ENCODE results near the gene H2AZ2.

H2AZ2 gene

DNA sequence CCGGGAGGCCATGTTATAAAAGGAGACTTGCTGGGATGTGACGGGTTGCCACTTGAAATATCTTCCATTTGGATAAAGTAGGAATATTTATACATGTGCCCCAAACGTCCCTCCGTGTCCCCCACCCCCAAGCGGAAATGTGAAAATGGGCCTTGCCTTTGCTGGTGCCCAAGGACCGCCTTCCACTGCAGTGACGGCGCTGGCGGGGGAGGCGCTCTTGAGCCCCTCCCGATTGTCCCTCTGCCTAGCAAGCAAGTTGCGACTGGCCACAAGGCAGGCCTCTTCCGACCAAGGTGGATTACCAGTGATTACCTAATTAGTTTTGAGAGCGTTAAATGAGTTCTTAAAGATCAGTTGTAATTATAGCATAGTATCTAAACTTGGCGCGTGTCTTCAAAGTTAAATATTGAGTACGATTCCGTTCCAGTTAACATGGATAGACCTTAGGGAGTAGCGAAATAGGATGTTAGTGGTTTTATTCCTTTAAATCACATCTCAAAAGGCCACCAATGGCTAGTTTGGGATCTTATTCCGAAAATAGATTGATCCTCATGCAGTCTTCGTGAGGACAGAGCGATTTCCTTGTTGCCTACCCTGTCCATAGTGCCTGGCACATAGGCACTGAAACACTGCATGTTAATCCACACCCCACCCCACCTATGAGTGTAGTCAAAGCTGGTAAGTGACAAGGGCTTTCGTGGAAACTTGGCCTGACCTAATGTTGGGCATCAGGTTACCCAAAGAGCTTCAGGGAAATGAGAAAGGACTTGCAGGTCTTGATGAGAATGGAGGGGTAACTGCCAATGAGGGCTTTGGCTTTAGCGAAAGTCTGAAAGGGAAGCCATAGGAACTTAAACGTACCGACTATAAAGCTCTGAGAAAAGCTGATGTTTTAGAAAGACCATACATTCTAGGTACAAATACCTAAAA lies 50.3 kb downstream of the H2AZ2 start:
- H3K4me3 ChIP-seq (replicated peaks; ENCODE audit: low read depth, low read length) = peak overlapping the region; percentile 98
- TF ChIP-seq, protein P1, sequence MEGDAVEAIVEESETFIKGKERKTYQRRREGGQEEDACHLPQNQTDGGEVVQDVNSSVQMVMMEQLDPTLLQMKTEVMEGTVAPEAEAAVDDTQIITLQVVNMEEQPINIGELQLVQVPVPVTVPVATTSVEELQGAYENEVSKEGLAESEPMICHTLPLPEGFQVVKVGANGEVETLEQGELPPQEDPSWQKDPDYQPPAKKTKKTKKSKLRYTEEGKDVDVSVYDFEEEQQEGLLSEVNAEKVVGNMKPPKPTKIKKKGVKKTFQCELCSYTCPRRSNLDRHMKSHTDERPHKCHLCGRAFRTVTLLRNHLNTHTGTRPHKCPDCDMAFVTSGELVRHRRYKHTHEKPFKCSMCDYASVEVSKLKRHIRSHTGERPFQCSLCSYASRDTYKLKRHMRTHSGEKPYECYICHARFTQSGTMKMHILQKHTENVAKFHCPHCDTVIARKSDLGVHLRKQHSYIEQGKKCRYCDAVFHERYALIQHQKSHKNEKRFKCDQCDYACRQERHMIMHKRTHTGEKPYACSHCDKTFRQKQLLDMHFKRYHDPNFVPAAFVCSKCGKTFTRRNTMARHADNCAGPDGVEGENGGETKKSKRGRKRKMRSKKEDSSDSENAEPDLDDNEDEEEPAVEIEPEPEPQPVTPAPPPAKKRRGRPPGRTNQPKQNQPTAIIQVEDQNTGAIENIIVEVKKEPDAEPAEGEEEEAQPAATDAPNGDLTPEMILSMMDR (IDR thresholded peaks at IDR 0.05; ENCODE audit: low read length, missing control alignments) = peak; percentile 27
- DNase-seq (ENCODE audit: low read depth) = peak; percentile 87

DNA sequence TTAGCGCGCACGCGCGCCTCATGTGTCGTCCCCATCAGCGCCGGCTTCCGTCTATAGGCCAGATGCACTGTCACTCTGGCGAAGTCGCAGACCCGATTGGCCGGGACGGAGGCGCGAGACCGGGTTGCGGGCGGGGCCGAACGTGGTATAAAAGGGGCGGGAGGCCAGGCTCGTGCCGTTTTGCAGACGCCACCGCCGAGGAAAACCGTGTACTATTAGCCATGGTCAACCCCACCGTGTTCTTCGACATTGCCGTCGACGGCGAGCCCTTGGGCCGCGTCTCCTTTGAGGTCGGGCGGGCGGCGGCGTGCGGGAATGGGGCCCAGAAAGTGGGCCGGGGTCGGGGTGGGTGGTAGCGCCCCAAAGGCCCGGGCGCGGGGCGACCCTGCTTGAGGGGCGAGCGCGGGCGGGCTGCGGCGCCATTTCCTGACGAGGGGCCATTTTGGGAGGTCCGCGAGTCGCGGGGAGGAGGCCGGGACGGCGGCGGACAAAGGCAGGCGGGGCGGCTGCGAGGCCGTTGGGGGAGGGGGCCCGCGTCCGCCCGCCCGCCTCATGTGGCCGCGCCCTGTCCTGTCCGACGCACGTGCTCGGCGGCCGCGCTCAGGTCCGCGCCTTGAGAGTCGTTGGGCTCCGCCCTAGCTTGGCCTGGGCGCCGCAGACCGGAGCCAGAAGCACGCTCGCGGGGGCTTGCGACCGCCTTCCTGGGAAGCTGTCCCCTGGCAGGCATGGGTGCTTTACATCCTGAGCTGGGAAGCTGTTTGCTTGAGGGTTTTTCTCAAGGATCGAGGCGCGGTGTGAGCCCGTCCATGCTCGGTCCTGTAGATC lies 51.2 kb downstream of the H2AZ2 start, which contains the start of gene PPIA:
PPIA (plus strand) TSS at position 178 of the 825 bp plus-strand sequence; CDS start at position 222, 44 bp downstream.
- peak within 1 kb of the TSS; percentile 98 for H3K4me3 ChIP-seq (replicated peaks; ENCODE audit: low read depth, low read length)
- peak; percentile 99 for DNase-seq (ENCODE audit: low read depth)
- TF ChIP-seq, protein P1 (IDR thresholded peaks at IDR 0.05; ENCODE audit: low read length, missing control alignments) = no peak

DNA sequence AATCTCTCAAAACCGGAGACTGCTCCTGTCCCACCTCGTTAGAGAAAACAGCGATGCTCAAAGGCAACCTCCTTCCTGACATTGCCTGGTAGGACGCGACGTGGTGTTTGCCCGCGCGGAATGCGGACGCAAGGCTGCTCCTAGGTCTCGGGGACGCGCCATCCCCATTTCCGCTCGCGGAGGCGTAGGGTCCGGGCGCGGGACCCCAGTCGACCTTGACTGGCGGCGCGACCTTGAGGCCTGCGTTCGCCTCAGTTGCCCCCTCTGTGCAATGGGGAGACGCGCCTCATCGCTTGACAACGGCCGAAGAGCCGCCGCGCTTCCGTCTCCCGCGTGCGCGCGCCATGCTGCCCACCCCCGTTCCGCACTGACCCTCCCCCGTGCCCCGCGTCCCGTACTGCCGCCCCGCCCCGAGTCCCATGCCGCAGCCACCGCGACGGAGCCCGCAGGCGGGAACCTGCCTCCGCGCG lies 51.8 kb downstream of the H2AZ2 start:
- TF ChIP-seq, protein P1 (IDR thresholded peaks at IDR 0.05; ENCODE audit: low read length, missing control alignments) = no peak
- peak overlapping the region; percentile 98 for H3K4me3 ChIP-seq (replicated peaks; ENCODE audit: low read depth, low read length)
- peak; percentile 50 for DNase-seq (ENCODE audit: low read depth)

DNA sequence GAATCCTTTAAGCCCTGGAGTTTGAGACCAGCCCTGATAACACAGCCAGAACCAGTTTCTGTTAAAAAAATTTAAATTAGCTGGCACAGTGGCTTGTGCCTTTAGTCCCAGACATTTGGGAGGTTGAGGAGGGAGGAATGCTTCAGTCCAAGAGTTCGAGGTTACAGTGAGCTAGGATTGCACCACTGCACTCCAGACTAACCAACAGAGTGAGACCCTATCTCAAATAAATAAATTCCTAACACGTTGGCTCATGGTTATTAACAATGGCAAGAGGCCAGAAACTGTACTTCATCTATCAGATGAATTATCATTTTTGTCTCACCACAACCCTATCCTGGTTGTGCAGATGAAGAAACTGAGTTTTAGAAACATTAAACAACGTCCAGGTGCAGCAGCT lies 53.6 kb downstream of the H2AZ2 start:
- no peak for DNase-seq (ENCODE audit: low read depth)
- H3K4me3 ChIP-seq (replicated peaks; ENCODE audit: low read depth, low read length) = no peak overlapping the region
- TF ChIP-seq, protein P1 (IDR thresholded peaks at IDR 0.05; ENCODE audit: low read length, missing control alignments) = no peak

DNA sequence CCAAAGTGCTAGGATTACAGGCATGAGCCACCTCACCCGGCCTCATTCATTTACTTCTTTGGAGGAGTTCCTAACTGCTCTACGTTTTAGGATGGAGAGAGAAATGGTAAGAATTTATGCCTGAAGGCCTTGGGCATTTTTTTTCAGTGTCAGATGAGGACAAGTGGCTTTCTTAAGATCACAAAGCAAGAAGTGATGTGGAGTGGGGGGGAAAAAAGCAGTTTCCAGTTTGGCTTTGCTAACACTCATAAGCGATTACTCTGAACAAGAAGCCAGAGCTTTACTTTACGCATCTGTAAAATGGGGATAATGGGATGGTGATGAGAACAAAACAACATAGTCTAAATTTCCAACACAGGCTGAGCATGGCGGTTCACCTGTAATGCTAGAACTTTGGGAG lies 54.0 kb downstream of the H2AZ2 start:
- TF ChIP-seq, protein P1 (IDR thresholded peaks at IDR 0.05; ENCODE audit: low read length, missing control alignments) = no peak
- no peak for DNase-seq (ENCODE audit: low read depth)
- no peak overlapping the region for H3K4me3 ChIP-seq (replicated peaks; ENCODE audit: low read depth, low read length)

DNA sequence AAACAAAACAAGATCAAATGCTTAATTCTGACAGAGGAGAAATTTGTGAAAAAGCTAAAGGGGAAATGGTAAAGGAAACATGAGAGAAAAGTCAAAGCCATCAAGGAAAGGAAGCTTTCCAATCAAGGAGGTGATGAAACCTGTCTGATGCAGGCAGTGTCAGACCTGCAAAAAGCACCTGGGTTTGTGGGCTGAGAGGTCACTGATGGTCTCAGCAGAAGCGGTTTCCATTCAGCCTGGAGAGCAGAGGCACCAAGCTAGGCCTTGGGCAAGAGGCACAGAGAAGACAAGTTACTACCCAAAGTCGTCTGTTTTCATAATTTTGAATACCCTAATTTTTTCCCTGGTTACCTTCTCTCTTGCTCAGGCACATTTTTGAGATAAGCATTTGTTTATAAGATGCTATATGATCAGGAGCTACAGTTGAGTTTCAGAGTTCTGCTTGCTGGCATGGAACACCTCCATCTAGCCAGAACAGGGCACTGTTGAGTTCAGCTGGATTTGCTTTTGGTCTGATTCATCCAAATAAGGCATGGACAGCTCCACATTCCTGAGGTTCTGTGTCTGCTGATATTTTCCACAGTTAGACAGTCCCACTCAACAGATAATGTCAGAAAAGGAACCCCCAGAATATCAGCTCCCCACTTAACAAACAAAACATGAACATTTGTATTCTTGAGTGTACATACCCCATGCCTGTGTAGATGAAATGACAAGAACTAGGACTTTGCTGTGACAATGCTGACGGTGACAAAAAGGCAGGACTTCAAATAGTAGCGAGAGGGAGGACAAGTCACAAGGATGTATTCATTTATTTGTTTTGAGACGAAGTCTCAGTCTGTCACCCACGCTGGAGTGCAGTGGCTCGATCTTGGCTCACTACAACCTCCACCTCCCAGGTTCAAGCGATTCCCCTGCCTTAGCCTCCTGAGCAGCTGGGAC lies 56.3 kb downstream of the H2AZ2 start:
- no peak overlapping the region for H3K4me3 ChIP-seq (replicated peaks; ENCODE audit: low read depth, low read length)
- TF ChIP-seq, protein P1 (IDR thresholded peaks at IDR 0.05; ENCODE audit: low read length, missing control alignments) = peak; percentile 28
- peak; percentile 59 for DNase-seq (ENCODE audit: low read depth)
